Measurements from ENCODE around the gene COBLL1. TPM values are rescaled to one million over a fixed set of nuclear protein-coding genes. Genes with fewer than 3 reads are reported as not detected.
A peak's percentile ranks its signal among the peaks of the same experiment; 100 is the strongest.

The COBLL1 gene
- total and polyA plus RNA-seq, 11 donors: 4.0 to 36.9 (median 16.2) TPM

- no peaks in the 10 kb centered on the region for H3K9me3 ChIP-seq
- H3K36me3 ChIP-seq: no peaks in the 10 kb centered on the region
- intact Hi-C loops (cut with DNase I): loop anchor here in 5 of 10 donors (5.0 to 10.0 kb wide), 3 partner anchors 38 to 53 kb away; no protein-coding TSS in a partner anchor
- peaks cover 0 to under 1% (median 0%) of the 10 kb centered on the region in 9 donors for H3K27me3 ChIP-seq
- H3K27ac ChIP-seq: no peak overlapping the region
- no peak overlapping the region for H3K4me3 ChIP-seq
- no peak for ATAC-seq
- no peak for DNase-seq
- TF ChIP-seq, protein P1, sequence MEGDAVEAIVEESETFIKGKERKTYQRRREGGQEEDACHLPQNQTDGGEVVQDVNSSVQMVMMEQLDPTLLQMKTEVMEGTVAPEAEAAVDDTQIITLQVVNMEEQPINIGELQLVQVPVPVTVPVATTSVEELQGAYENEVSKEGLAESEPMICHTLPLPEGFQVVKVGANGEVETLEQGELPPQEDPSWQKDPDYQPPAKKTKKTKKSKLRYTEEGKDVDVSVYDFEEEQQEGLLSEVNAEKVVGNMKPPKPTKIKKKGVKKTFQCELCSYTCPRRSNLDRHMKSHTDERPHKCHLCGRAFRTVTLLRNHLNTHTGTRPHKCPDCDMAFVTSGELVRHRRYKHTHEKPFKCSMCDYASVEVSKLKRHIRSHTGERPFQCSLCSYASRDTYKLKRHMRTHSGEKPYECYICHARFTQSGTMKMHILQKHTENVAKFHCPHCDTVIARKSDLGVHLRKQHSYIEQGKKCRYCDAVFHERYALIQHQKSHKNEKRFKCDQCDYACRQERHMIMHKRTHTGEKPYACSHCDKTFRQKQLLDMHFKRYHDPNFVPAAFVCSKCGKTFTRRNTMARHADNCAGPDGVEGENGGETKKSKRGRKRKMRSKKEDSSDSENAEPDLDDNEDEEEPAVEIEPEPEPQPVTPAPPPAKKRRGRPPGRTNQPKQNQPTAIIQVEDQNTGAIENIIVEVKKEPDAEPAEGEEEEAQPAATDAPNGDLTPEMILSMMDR (IDR thresholded peaks at IDR 0.05): no peak
- no peak for TF ChIP-seq POLR2A (IDR thresholded peaks at IDR 0.05)
- H3K4me1 ChIP-seq: peaks cover 0 to 76% (median 34%) of the 10 kb centered on the region in 12 donors
Observed at GRCh38 chr2:164835302-164835701, 6.3 kb downstream of the COBLL1 start.

GRCh38 chr2:164831887-164832286, 9.7 kb downstream of the COBLL1 start:
- no peaks in the 10 kb centered on the region for H3K9me3 ChIP-seq
- no peak for DNase-seq

DNA sequence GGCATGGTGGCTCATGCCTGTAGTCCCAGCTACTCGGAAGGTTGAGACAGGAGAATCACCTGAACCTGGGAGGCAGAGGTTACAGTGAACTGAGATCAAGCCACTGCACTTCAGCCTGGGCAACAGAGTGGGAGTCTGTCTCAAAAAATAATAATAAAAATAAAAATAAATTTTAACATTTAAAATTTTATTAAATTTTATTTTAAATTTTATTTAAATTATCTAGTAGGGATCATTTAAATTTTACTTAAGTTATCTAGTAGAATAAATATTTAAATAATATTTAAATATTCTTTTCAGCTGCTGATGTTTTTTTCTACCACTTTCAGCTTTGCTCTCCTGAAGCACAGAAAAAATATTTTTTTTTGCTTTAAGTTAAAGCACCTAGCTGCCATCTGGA, 10.4 kb downstream of the COBLL1 start:
- H3K27ac ChIP-seq: peak overlapping the region in 10 of 12 donors; percentile 27 to 67 (median 50)
- WGBS, 4 donors: 88 to 100% (median 92%) methylated on average over 1 of the region's 1 CpG

More at GRCh38 chr2:164831887-164832286, 9.7 kb downstream of the COBLL1 start:
- 49 to 60% (median 57%) methylated on average over 4 of the region's 4 CpGs for WGBS, 4 donors
- peak in 2 of 4 donors; percentile 10 to 36 for ATAC-seq
- H3K27me3 ChIP-seq: no peaks in the 10 kb centered on the region
- H3K4me3 ChIP-seq: no peak overlapping the region
- H3K4me1 ChIP-seq: peaks cover 0 to 64% (median 22%) of the 10 kb centered on the region in 12 donors
- peak overlapping the region in 10 of 12 donors; percentile 27 to 67 (median 50) for H3K27ac ChIP-seq
- no peaks in the 10 kb centered on the region for H3K36me3 ChIP-seq
- TF ChIP-seq POLR2A (IDR thresholded peaks at IDR 0.05): no peak
- TF ChIP-seq, protein P1 (IDR thresholded peaks at IDR 0.05): no peak
- intact Hi-C loops (cut with DNase I): loop anchor here in 1 of 10 donors (10.0 kb wide), 1 partner anchor 47 kb away; no protein-coding TSS in a partner anchor

GRCh38 chr2:164826293-164827243, 15.1 kb downstream of the COBLL1 start:
- H3K9me3 ChIP-seq: no peaks in the 10 kb centered on the region
- peaks cover 0 to 43% (median 19%) of the 10 kb centered on the region in 12 donors for H3K4me1 ChIP-seq
- peak in 4 of 5 donors; percentile 55 to 75 (median 56) for DNase-seq
- WGBS, 4 donors: 44 to 52% (median 50%) methylated on average over 8 of the region's 8 CpGs
- TF ChIP-seq, protein P1 (IDR thresholded peaks at IDR 0.05): no peak
- no peak for TF ChIP-seq POLR2A (IDR thresholded peaks at IDR 0.05)
- H3K27me3 ChIP-seq: no peaks in the 10 kb centered on the region
- peak; percentile 85 to 97 (median 94) for ATAC-seq
- peak overlapping the region in 8 of 12 donors; percentile 5 to 54 (median 22) for H3K27ac ChIP-seq
- H3K4me3 ChIP-seq: peak overlapping the region in 1 of 12 donors; percentile 15
- intact Hi-C loops (cut with DNase I): no loop called here
- no peaks in the 10 kb centered on the region for H3K36me3 ChIP-seq

More for the DNA sequence above, 10.4 kb downstream of the COBLL1 start:
- no peak for ATAC-seq
- TF ChIP-seq POLR2A (IDR thresholded peaks at IDR 0.05): no peak
- Histone ChIP-seq H3K36me3 (no peaks in the 10 kb centered on the region), H3K27me3 (no peaks in the 10 kb centered on the region), H3K4me1 (peaks cover 0 to 64% (median 24%) of the 10 kb centered on the region in 12 donors), H3K9me3 (no peaks in the 10 kb centered on the region), H3K4me3 (no peak overlapping the region)
- intact Hi-C loops (cut with DNase I): loop anchor here in 1 of 10 donors (10.0 kb wide), 1 partner anchor 46 kb away; no protein-coding TSS in a partner anchor
- DNase-seq: no peak

Measured in heart left ventricle (tissue), 16 donors.